Fibroblast of skin of scalp (primary cell): ENCODE data around the gene MUC15.

Source experiments
- DNase-seq: peaks from one replicate; pipeline ENCODE4 v3.0.0-alpha.2; 2013

The MUC15 gene

DNA sequence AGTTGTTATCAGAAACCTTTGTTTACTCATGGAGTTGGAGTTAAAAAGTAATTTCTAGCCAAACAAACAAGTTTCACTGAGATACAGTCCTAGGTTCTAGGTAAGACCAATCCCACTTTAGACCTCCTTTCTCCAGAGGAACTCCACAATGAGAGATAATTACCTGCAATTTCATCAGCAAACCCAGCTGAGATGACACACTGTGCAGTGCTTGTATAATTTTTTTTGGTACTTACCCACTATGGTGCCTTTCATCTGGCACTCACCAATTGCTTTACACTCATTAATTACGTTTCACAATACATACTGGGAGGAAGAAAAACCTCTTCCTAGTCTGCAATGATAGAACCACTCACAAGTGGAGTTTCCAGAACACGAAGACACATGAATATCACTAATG lies 1.8 kb upstream of the MUC15 start:
- DNase-seq, result no peak

DNA sequence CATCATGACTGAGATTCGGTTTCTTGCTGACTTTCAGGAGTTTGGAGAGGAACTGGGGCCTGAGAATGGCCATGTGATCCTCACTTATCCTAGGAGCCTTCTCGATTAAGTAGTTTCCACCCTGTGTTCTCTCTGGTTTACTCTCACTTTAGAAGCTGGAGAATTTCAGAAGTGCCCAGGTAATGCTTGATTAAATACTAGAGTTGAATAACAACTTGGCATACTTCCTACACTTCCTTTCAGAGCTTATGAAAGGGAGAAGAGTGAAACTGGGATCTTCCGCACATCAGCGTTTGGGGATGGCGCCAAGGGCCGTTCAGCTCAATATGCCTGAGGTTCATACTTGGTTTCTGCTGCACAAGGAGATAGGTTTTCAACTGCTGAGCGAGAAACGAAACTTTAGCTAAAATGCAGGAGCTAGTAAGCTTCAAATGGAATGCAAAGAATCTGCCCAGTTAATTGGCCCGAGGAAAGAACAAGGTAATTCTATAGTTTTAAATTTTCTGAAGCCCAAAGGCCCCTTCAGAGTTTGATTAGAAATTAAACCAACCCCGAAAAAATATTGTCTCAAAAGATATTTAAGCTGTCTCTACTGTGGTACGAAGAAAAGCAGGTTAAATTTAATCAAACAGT lies 823 bp upstream of the MUC15 start:
- no peak for DNase-seq

GRCh38 chr11:26569646-26570045 lies 2.4 kb downstream of the MUC15 start:
- DNase-seq, result no peak

- DNase-seq, result no peak
Measured at GRCh38 chr11:26558190-26558589, 13.9 kb downstream of the MUC15 start.

DNA sequence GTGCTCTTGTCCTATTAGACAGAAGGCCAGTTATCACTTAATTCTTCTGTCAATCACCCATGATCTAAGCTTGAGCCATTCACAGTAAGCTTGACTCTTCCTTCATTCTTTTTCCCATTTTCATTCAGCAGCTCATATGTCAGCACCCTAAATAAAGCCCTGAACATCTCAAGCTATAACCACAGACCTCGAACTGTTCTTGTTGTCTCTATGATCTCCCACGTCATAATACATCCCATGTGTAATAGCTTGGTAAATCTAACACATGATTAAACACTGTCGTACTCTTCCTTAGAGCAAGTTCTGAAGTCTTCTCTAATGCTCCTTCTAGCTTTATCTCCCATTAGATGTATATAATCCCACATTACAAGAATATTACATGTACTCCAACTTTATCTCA lies 14.4 kb downstream of the MUC15 start:
- no peak for DNase-seq

GRCh38 chr11:26556582-26556981 lies 15.5 kb downstream of the MUC15 start:
- DNase-seq, result no peak

DNA sequence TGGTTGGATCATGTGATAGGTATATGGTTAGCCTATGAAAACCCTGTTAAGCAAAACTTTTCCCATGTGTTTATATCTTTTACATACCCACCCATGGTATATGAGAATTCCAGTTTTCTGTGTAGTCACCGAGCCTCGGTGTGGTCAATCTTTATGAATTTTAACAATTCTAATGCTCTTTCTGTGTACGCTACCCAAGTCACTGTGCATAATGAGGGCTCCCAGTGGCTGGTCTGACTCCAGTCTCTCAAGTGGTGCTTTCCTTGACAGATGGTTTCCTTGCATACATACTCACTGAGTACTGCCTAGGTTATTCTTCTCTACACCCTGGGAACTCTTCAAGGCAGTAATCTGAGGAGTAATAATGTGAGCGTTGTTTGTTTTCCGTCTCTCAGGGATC lies 17.6 kb downstream of the MUC15 start:
- no peak for DNase-seq

DNA sequence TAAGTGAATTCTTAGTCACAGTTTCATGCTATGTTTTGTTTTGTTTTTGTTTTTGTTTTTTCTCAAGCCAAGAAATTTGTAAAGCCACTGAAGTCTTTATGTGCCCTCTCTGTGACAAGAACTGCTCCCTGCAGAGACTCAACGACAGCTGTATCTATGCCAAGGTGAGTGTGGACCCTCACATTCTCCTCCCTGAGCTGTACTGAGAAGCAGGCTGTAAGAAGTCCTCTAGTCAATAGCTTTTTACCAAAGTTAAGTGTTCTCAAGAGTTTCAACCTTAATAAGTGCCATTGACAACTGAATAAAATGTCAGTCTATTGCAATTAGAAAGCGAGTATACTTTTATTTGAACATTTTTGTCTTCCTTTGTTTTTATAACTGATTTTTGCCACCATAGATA lies 18.9 kb downstream of the MUC15 start:
- DNase-seq, result no peak

- DNase-seq, result peak; percentile 33
Measured at GRCh38 chr11:26551186-26551801, 20.8 kb downstream of the MUC15 start.

DNA sequence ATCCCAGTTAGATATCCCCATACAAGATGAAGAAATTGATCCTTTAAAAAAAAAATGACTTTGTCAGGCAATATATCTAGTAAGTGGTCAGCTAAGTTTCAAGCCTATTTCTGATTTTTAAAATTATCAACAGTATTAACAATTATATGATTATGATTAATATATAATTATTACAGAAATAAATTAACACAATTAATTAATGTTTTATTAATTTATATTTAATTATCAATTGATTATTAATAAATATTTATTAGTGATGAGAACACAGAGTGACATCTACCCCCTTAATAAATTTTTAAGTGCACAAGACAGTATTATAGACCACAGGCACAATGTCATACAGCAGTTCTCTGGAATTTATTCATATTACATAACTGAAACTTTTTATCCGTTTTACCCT lies 22.0 kb downstream of the MUC15 start:
- no peak for DNase-seq

GRCh38 chr11:26549176-26549575 lies 22.9 kb downstream of the MUC15 start:
- no peak for DNase-seq

GRCh38 chr11:26541870-26542269 lies 30.2 kb downstream of the MUC15 start:
- no peak for DNase-seq

GRCh38 chr11:26539517-26539916 lies 32.5 kb downstream of the MUC15 start:
- no peak for DNase-seq

DNA sequence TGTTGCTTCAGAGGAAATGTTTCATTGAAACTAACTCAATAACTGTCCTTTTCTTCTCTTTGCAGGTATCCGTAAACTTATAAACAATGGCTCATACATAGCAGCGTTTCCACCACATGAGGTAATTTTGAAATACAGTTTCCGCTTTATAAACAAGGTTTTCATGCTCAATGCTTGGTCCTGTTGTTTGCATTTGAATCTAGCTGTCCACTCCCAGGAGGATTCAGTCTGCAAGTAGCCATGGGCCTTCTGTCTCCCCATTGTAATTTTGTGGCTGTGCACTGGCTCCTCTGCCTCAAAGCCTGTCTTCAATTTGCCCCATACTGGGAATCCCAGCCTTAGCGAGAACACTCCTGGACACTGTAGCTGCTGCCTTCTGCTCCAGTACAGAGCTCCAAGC lies 34.7 kb downstream of the MUC15 start:
- no peak for DNase-seq

- DNase-seq, result no peak
Measured at GRCh38 chr11:26527685-26528084, 44.4 kb downstream of the MUC15 start.

DNA sequence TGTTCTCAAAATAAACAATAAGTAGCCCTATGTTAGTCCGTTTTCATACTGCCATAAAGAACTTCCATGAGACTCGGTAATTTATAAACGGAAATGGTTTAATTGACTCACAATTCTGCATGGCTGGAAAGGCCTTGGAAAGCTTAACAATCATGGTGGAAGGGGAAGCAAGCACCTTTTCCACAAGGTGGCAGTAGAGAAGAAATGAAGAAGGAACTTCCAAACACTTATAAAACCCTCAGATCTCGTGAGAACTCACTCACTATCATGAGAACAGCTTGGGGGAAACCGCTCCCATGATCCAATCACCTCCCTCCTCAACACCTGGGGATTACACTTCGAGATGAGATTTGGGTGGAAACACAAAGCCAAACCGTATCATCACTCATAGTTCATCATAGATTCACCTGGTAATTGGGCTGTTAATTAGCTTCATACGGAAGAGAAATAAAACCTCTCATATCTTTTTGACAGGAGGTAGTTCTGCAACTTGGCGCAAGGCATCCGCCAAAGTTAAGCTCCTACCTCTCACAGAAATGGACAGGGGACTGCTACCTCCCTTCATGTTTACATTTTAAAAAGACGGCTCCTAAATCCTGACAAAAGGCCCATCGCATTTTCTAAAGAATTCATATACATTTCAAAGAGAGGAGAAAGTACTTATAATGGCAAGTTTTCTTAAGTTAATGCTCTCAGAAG lies 49.0 kb downstream of the MUC15 start:
- DNase-seq, result peak; percentile 5

DNA sequence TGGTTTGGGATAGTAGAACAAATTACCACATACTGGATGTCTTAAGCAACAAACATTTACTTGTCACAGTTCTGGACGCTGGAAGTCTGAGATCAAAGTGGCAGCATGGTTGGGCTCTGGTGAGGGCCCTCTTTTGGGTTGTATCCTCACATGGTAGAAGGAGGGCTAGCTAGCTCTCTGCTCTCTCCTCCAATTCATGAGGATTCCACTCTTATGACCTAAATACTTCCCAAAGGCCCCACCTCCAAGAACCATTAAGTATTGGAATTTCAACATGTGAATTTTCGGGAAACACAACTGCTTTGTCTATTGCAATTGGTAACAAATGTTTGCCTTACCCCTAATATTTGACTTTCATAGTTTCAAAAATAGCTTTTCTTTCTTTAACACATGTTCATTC lies 52.6 kb downstream of the MUC15 start:
- DNase-seq, result no peak

- DNase-seq, result no peak
Measured at GRCh38 chr11:26512196-26512595, 59.9 kb downstream of the MUC15 start.

DNA sequence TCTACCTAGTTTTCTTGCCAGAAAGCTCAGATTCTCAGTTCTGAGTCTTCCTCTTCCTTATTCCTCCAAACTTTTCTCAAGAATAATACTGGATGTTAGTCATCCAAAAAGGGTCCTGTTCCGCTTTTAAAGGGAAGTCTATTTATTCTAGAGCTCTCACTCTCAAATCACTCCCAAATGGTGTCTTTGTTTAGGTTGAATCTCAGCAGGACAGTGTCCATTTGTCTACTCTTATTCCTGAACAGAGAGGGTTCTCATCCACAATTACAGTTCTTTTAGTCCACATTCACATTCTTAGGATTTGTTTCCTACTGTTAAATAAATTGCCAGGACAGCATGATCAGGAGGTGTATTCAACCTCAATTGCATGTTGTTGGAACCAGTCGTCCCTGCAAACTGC lies 61.3 kb downstream of the MUC15 start:
- DNase-seq, result no peak

DNA sequence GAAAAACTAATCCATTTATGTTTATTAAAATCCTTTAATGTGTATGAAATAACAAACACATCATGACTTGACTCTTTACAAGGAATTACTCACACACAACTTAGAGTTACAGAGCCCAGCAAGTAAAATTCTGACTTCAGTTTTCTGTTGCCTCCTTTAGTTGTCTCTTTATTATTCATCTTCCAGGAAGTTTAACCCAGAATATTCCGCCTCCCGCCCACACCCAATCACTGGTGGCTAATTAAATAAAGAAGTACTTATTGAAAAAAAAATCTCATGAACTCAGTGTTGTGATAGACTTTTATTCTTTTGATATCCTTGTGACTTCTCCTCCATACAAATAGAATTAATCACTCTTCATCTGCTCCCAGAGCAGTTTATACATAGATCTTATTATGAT lies 61.9 kb downstream of the MUC15 start:
- DNase-seq, result no peak
